HG03571 (cell line): ENCODE measurements around the gene NCR2.

Experiments
- ATAC-seq: cut with Tn5 transposase; IDR thresholded peaks from one replicate; pipeline ENCODE4 v1.9.1; 2021; ENCODE audit not compliant: unreplicated experiment

NCR2 gene

DNA sequence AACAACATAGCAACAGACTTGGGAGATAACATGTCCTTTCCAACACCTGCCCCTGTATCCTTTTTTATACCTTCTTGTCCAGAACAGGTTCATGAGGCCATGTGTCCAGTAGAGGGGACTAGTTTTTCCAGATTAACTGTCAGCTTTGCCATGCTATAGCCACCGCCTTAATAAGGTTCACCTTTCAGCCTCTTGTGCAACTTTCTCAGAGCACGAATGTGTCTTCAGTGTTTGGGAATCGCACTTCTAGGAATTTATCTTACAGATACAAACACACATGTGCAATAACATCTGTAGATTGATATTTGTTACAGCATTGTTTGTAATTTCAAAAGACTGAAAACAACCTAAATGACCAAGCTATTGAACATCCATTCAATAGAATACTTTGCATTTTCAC, 21.4 kb downstream of the NCR2 start:
- no peak for ATAC-seq

DNA sequence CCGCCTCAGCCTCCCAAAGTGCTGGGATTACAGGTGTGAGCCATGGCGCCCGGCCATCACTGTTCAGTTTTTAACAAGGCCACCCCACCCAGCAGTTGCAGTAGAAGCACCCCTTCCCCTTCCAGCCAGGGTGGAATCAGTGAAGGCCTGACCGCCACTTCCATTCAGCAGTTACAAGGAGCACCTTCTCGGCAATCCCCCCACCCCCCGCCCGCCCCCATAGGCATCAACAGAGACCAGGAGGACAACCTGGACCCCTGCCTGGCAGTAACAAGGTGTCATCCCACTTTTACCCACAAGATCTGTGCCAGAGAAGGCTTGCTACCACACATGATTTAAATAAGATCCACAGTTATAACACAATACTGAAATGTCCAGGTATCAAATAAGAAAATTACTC, 23.1 kb downstream of the NCR2 start:
- ATAC-seq = no peak

DNA sequence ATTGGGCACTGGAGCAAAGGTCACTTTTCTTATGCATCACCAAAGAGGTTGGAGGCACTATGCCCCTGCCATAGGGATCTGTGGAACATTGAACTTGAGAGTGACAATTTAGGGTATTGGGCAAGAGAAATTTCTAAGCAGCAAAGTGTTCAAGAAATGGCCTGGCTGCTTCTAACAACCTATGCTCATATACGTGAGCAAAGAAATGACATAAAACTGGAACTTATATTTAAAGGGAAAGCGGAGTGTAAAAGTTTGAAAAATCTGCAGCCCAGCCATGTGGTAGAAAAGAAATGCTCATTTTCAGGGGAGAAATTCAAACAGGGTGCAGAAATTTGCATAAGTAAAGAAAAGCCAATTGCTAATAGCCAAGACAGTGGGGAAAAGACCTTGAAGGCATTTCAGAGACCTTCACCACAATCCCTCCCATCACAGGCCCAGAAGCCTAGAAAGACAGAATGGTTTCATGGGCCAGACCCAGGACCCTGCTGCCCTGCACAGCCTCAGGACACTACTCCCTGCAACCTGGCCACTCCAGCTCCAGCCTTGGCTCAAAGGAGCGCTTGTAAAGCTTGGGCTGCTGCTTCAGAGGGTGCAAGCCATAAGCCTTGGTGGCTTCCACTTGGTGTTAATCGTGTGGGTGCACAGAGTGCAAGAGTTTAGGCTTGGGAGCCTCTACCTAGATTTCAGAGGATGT, 24.4 kb downstream of the NCR2 start:
- ATAC-seq = no peak

DNA sequence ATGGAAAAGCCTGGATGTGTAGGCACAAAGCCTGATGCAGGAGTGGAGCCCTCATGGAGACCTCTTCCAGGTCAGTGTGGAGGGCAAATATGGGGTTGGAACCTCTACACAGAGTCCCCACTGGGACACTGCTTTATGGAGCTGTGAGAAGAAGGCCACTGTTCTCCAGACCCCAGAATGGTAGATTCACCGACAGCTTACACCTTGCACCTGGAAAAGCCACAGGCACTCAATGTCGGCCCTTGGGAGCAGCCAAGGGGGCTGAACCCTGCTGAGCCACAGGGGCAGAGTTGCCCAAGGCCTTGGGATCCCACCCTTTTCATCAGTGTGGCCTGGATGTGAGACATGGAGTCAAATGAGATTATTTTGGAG, 24.9 kb downstream of the NCR2 start:
- no peak for ATAC-seq

DNA sequence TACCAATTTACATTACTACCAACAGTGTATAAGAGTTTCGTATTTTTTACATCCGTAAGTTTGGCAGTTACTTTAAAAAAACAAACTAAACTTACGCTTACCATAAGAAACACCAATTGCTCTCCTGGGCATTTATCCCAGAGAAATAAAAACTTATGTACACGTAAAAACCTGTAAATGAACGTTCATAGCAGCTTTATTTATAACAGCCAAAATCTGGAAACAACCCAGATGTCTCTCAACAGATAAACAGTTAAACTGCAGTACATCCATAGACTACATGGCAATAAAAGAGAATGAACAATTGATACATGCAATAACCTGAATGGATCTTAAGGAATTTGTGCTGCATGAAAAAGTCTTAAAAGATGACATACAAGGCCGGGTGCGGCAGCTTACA, 30.7 kb downstream of the NCR2 start:
- no peak for ATAC-seq

DNA sequence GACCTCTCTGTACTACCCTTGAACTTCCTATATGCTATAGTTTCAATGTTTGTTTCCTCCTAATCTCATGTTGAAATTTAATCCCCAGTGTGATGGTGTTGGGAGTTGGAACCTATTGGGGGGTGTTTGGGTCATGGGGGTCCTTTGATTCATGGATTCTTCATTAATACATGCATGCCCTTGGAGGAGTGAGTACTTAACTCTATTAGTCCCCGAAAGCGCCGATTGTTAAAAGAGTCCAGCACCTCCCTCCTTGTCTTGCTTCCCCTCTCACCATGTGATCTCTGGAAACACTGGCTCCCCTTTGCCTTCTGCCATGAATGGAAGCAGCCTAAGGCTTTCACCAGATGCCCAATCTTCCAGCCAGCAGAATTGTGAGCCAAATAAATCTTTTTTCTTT, 31.7 kb downstream of the NCR2 start:
- no peak for ATAC-seq

DNA sequence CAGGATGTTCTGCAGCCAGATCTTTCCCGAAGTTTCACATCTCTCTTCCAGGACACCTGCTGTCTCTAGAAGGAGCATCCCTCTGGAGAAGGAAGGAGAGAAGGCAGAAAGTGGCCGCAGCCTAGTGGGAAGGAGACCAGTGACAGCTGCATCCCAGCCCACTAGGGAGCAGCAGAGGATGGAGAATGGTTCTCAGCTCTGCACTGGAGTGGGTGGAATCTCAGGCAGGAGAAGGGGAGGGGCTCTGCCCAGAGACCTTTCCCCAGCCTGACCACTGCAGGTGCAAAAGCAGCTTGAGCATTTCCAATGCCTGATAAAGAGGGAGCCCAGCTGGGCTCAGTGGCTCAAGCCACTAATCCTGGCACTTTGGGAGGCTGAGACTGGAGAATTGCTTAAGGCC, 32.3 kb downstream of the NCR2 start:
- ATAC-seq = no peak

DNA sequence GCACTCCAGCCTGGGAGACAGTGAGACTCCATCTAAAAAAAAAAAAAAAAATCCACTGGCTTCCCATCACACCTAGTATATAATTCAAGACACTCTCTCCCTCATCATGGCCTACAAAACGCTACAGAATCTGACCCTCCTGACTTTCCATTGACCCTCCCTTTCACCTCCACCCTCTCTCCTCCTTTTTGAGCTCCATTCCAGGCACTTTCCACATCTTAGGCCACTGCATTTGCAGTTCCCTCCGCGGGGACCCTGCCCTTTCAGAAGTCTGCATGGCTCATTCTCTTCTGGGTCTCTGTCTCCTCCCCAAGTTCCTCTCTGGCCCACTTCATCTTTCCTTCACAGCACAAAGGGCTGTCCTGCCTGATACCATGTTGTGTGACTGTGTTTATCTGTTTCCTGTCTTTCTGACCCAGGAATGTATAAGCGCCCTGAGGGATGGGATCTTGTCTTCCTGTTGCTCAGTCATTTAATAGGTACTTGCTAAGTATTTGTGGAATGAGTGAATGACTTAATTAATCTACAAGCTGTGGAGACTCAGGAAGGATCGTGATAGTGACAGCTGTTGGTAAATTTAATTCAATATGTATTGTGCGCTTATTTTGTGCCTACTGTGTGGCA, 35.2 kb downstream of the NCR2 start:
- no peak for ATAC-seq

DNA sequence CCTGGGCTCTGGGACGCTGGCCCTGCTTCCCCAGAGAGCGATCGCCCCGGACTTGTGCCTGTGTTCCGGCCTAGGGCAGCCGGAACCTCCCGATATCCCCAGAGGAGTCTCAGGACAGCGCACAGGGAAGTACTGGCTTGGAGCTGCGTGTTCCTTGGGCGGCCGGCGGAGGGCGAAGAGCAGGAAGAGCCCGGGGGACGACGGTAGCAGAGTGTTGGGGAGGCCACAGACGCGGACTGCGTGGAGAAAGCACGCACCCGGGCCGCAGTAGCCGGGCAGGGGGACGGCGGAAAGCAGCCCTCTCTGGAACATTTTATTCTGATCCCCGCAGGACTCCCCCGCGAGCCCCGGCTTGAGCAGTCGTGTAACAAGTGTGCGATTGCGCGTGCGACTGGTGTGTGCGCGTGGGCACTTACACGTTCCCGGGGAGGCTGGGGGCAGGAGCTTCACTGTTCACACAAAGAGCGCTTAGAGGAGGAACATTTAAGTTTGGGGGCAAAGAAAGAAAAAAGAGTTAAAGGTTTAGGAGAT, 36.1 kb downstream of the NCR2 start:
- no peak for ATAC-seq

DNA sequence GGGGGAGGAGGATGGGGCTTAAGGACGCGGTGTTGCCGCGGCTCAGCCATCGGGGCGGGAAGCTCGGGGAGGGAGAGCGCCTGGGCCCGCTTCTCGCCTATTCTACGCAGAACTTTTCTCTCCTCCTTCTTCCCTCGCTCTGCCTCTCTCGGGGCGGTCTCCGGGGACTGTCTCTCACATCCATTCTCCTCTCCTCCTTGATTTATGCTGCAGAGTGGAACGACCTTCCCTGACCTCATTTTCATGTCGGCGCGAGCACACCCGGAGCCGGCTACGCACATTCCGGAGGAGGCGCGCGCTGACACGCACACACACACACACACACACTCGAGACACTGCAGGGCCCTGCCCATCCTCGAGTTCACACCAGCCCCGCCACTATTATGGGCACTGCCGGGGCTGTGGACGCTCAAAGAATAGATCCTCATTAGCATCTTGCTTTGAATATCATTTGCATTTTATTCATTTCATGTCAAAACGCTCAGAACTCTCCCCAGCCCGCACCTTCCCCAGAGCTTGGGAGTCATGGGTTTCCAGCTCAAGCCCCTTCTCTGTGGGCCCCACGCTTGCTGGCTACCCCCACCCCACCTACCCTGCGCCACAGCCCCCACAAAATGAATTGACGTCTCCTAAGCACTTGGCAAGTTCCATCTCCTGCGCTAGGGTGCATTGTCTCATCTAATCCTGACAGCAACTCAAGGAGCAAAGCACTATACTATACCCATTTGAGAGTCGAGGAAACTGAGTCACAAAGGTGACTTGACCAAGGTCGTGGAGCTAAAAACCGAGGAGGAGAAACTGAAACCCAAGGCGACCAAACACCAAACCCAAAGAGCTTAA, 36.8 kb downstream of the NCR2 start:
- ATAC-seq = no peak

DNA sequence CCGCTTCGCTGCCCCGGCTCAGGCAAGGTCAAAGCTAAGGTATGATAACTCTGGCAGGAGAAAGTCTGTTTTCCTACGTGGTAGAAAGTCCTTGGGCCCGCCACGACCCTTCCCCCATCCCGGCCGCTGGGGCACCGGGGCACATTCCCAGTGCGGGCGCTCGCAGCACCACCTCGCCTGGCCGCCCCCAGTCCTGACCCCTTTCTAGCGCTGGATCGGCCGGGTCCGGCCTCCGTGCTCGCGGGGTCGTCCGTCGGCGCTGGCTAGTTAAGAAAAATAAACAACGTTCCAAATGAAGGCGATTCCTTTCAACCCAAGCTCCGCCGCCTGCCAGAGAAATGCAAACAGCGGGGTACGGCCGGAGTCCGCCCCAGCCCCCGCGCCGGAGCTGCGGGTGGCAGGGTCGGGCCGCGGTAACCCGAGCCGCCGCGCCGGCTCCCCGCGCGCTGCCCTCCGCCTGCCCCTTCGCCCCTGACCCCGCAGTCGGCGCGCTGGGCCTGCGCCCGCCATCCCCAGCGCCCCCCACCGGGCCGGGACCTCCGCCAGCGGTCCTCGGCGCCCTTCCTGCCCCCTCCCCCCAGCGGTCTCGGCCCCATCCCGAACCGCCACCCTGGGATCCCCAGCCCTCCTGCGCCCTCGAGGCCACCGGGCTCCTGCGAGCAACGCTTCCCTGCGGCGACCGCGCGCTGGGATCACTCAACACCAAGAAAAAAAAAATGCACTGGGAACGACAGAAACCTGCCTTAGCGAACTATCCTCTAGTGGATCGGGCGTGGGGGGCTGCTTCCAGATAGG, 37.6 kb downstream of the NCR2 start:
- no peak for ATAC-seq

DNA sequence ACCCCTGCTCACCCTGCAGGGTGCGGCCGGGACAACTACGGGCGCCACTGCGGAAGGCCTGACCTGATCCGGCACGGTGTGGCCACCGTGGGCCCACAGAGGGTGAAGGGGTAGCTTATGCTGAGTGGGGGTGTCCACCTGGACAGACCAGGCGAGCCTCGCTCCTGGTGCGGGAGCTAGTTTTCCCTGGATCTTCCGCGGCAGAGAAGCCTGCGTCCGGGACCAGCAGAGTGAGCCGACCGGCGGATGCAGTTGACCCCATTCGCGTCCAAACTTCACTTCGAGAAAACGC, 38.2 kb downstream of the NCR2 start:
- no peak for ATAC-seq

DNA sequence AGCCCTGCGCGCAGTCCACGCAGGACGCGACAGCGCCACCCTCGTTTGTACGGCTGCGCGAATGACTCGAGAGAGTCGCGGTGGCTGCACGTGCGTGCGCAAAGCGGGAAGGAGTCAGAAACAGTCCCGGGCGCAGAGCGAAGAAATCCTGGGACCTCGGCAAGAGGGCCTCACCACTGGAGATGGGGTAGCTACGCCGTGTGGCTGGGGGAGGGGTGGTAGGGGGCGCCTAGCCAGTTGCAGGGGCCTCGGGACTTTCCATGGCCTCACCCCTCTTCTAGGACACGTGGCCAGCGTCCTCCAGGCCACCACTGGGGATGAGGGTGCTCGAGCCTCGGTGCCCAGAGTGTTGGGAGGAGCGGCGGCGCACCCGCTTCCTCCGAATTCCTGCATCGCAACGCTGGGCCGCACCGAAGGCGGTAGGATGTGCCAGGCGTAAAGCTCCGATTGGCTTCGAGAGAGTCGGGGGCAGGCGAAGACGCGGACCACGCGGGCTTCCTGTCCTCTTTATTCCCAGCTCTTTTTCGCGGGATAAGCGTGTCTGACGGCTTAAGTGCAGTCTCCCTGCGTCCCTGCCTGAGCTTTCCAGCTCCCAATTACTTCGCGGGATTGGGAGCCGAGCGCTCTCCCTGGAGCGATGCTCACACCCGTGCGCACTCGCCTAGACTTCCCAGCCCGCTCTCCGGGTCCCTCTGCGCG, 38.7 kb downstream of the NCR2 start:
- ATAC-seq = no peak

DNA sequence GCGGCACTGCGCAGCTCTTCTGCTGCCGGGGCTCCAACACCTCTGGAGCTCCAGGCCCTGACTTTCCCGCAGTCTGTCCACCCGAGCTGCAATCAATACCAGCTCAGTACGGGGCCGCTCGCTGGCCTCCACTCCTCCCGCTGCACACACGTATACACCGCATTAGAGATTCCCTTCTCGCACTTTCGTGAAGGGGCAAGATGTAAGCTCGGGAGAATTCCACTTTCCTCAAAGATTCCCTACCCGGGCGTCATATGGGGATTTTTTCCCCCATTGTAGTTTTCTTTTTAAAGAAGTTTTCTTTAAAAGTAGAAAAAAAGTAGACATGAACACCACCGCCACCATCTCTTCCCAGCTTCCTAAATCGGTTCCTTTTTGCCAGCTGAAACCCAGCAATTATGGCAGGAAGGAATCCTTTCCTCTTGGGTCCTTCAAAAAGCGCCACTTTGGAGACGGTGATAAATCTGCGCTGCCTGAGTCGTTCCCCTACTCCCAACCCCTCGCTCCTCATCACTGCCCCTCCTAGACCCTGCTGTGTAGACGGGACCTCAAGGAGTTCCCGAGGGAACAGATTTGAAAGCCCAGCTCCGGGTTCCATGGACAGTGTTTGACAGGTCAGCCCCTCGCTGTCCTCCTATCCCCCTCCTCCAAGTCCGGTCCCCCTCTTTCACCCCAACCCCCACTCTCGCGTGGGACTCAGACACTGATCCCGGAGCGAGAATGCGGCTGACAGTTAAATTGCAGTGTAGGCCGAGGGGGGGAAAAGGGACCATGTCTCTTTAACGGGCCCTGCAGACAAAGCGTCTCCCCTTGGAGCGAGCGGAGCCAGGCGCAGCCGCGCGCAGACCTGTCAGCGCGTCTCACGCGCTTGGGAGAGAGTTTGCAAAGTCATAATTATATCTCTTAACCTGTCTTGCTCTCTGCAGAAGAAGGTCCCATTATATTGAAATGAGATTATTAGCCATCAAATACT, 39.5 kb downstream of the NCR2 start:
- no peak for ATAC-seq

DNA sequence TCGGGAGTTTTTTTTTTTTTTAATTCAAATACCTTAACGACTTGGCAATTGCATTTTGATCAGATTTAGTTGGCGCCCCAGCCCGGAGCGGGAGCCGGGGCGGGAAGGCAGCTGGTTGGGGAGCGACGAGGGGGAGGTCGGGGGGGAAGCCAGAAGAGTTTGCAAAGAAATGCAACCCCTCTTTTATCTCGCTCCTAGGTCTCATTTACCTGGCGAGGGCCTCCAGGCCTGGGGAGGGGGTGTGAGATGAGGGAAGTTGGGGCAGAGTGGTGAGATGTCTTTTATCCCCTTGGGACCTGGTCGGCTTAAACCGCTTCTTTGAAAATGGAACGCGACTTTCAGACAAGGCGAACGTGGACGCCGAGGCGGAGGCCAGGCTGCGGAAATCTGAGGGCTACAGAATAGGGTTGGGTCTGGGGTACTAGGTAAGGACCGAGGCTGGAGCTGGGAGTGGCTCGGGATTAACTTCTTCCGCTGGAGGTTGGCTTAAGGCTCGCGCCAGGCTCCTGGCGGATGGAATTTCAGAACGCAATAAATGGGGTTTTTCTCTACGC, 40.3 kb downstream of the NCR2 start:
- no peak for ATAC-seq

DNA sequence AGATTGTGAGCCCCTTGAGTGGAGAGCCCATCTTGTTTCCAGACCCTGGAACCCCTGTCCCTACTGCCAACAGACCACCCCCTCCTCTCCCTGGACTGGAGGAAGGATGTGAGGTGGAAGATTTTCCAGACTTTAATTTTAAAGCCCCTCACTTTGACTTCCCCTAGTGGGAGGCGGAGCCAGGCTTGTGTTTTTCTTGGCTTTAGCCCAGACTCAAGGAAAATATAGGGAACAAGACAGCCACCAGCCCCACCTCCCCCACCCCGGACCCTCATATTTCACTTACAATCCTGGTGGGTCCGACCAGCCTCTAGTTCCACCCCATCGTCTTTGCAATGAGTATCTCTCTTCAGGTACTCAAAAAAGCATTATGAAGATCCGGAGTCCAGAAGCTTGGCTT, 40.8 kb downstream of the NCR2 start:
- ATAC-seq = no peak

DNA sequence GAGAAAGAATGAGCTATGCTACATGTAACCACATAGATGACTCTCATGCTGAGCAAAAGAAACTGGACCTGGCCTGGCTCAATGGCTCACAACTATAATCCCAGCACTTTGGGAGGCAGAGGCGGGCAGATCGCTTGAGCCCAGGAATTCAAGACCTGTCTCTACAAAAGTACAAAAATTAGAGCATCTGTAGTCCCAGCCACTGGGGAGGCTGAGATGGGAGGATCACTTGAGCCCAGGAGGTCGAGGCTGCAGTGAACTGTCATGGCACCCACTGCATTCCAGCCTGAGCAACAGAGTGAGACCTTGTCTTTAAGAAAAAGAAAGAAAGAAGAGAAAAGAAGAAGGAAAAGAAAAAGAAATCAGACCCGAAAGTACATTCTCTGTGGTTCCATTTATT, 41.7 kb downstream of the NCR2 start:
- ATAC-seq = no peak

DNA sequence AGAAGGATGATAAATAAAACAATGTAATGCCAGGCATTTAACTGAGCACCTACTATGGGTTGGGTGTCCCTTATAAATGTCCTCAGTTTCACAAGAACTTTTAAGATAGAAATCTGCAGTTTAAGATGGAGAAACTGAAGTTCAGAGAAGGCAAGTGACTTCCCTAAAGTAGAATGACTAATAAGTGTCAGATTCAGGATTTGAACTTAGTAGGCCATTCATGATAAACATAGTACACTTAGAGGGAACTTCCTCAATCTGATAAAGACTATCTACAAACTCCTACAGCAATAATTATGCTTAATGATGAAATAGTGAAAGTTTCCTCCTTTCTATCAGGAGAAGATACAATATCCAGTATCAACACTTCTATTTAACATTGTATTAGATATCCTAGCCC, 43.9 kb downstream of the NCR2 start:
- ATAC-seq = no peak

DNA sequence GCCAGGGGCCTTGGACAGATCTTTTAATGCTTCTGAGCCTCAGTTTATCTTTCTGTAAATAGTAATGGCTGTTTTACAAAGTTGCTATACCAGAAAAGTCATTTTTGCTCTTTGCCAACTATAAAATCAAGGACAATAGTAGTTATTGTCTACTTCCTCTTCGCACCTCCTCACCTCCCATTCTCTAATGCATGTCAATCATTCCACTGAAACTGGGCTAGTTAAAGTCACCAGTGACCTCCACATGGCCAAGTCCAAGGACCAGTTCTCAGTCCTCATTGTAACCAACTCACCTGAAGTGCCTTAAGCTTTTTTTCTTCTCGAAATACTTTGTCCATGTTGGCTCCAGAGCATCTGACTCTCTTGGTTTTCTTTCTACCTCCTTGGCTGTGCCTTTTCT, 51.2 kb downstream of the NCR2 start:
- ATAC-seq = no peak
